ENCODE data around the gene FILIP1L. TPM values are rescaled to one million over a fixed set of nuclear protein-coding genes. Genes with fewer than 3 reads are reported as not detected.

The FILIP1L gene
- total and polyA plus RNA-seq, 2 of the 8 experiments (the other 6 are each of a cell fraction or from before 2014, with no cell fraction given): 0.06 to 0.09 TPM

DNA sequence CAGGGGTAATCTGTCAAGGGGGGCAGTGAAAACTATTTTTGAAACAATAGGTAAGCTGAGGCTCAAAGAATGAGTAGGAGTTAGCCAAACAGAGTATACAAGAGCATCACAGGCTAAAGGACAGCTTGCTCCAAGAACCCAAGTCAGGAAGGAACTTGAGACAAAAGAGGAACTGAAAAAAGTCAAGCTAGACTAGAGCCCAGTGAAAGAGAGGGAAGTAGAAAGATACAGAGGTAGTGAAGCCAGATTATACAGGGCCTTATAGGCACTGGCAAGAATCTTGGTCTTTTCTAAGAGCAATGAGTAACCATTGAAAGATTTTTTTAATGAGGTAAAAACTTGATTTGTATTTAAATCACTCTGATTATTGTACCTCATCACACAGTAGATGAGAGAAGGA lies 69.9 kb downstream of the FILIP1L start (continued):
- TF ChIP-seq FOSL1 (IDR thresholded peaks at IDR 0.05; ENCODE audit: insufficient read depth, low read depth, low read length): no peak

Measured in H1 (cell line).